Measurements from ENCODE around the gene RGS7BP.

GRCh38 chr5:64625678-64626077, 119.9 kb downstream of the RGS7BP start:
- TF ChIP-seq POLR2A (IDR thresholded peaks at IDR 0.05; ENCODE audit: low read depth, low read length), result no peak
- TF ChIP-seq TAF1 (IDR thresholded peaks at IDR 0.05; ENCODE audit: borderline replicate concordance, low read depth, low read length), result no peak
- no peak for TF ChIP-seq POLR2AphosphoS5 (IDR thresholded peaks at IDR 0.05; ENCODE audit: low read length)
- TF ChIP-seq TBL1XR1 (IDR thresholded peaks at IDR 0.05; ENCODE audit: low read depth, low read length), result no peak
- TF ChIP-seq SIN3A (IDR thresholded peaks at IDR 0.05; ENCODE audit: low read depth, low read length), result no peak
- TF ChIP-seq MAX (IDR thresholded peaks at IDR 0.05; ENCODE audit: low read depth, low read length), result no peak
- TF ChIP-seq CTCF (IDR thresholded peaks at IDR 0.05 in 2 of 3, conservative IDR thresholded peaks at IDR 0.05 in 1 of 3; ENCODE audit: control insufficient read depth in 2 of 3, extremely low read depth in 1 of 3, insufficient read depth in 1 of 3, low read depth in 3 of 3, low read length in 3 of 3), result no peak
- TF ChIP-seq, protein P1, sequence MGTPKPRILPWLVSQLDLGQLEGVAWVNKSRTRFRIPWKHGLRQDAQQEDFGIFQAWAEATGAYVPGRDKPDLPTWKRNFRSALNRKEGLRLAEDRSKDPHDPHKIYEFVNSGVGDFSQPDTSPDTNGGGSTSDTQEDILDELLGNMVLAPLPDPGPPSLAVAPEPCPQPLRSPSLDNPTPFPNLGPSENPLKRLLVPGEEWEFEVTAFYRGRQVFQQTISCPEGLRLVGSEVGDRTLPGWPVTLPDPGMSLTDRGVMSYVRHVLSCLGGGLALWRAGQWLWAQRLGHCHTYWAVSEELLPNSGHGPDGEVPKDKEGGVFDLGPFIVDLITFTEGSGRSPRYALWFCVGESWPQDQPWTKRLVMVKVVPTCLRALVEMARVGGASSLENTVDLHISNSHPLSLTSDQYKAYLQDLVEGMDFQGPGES (IDR thresholded peaks at IDR 0.05), result no peak
- no peak for TF ChIP-seq RFX5 (IDR thresholded peaks at IDR 0.05; ENCODE audit: low read depth, low read length)
- no peak for TF ChIP-seq LARP7 (IDR thresholded peaks at IDR 0.05)
- no peak for TF ChIP-seq EZH2 (IDR thresholded peaks at IDR 0.05; ENCODE audit: borderline replicate concordance, control insufficient read depth, low read depth, low read length)
- TF ChIP-seq, protein P2, sequence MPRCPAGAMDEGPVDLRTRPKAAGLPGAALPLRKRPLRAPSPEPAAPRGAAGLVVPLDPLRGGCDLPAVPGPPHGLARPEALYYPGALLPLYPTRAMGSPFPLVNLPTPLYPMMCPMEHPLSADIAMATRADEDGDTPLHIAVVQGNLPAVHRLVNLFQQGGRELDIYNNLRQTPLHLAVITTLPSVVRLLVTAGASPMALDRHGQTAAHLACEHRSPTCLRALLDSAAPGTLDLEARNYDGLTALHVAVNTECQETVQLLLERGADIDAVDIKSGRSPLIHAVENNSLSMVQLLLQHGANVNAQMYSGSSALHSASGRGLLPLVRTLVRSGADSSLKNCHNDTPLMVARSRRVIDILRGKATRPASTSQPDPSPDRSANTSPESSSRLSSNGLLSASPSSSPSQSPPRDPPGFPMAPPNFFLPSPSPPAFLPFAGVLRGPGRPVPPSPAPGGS (IDR thresholded peaks at IDR 0.05; ENCODE audit: borderline replicate concordance, insufficient read depth, low read depth, low read length, poor library complexity, severe bottlenecking), result no peak
- TF ChIP-seq POU2F2 (IDR thresholded peaks at IDR 0.05; ENCODE audit: borderline replicate concordance, low read depth, low read length), result no peak
- TF ChIP-seq ZZZ3 (IDR thresholded peaks at IDR 0.05; ENCODE audit: control insufficient read depth, insufficient read length, low read depth), result no peak
